GM23248 (cell line): ENCODE measurements around the gene LENG9.

Source experiments
- EZH2 ChIP-seq: fragments of 200-600 bp; sonication (generic); IDR thresholded peaks from 2 replicates; pipeline ENCODE4 v1.6.1; 2018; ENCODE audit warnings: antibody characterized with exemption, mild to moderate bottlenecking; ENCODE audit not compliant: insufficient read depth, poor library complexity, severe bottlenecking
- EZH2phosphoT487 ChIP-seq: fragments of 200-600 bp; sonication (generic); IDR thresholded peaks from 2 replicates; pipeline ENCODE4 v1.6.1; 2018; ENCODE audit warnings: antibody characterized with exemption, moderate library complexity, mild to moderate bottlenecking, low read depth; ENCODE audit not compliant: insufficient read depth

DNA sequence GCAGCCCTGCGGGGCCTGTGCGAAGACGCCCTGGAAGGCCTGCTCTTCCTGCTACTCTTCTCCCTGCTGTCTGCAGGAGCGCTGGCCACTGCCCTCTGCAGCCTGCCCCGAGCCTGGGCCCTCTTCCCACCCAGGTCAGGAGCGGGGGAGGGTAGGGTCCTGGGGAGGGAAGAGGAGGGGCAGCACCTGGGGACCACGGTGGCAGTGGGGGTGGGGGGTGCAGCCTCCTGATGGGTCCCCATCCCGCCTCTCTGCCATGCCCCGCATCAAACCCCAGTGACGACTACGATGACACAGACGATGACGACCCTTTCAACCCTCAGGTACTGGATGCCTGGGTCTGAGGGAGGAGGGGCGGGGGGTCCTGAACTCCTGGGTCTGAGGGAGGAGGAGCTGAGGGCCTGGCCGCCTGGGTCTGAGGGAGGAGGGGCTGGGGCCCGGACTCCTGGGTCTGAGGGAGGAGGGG lies 28.0 kb downstream of the LENG9 start:
- TF ChIP-seq EZH2 (no peak), EZH2phosphoT487 (no peak)
